GM12878 (cell line): Measurements from ENCODE around the gene MAST4. TPM values are rescaled to one million over a fixed set of nuclear protein-coding genes. Genes with fewer than 3 reads are reported as not detected.

Experiments used
- EP300 ChIP-seq, 2 experiments: fragments of 150-350 bp in 1 of 2; IDR thresholded peaks; 2 replicates each; pipeline ENCODE4 v1.6.1; 2011 to 2012; ENCODE audit warnings: low read depth in 2 of 2, low read length in 2 of 2, borderline replicate concordance in 1 of 2, improper control_type of control experiment in 1 of 2, inconsistent platforms in 1 of 2; ENCODE audit not compliant: control insufficient read depth in 1 of 2
- HDGF ChIP-seq: fragments of 450-650 bp; IDR thresholded peaks from 2 replicates; pipeline ENCODE4 v1.6.1; 2016; ENCODE audit warnings: antibody characterized with exemption
- IRF4 ChIP-seq: IDR thresholded peaks from 2 replicates; pipeline ENCODE4 v1.6.1; 2011; ENCODE audit warnings: low read depth, low read length
- MTA3 ChIP-seq: IDR thresholded peaks from 2 replicates; pipeline ENCODE4 v1.6.1; 2012; ENCODE audit warnings: low read length, inconsistent platforms, borderline replicate concordance
- PAX8 ChIP-seq: fragments of 450-650 bp; IDR thresholded peaks from 2 replicates; pipeline ENCODE4 v1.6.1; 2017; ENCODE audit warnings: mild to moderate bottlenecking, moderate library complexity
- PKNOX1 ChIP-seq: fragments of 450-650 bp; IDR thresholded peaks from 2 replicates; pipeline ENCODE4 v1.6.1; 2016; ENCODE audit warnings: mild to moderate bottlenecking
- RBBP5 ChIP-seq: fragments of 200-600 bp; sonication (generic); conservative IDR thresholded peaks from 2 replicates; pipeline ENCODE4 v1.6.1; 2016
- SRF ChIP-seq, 2 experiments: IDR thresholded peaks; 2 replicates each; pipeline ENCODE4 v1.6.1; 2011; ENCODE audit warnings: low read depth in 2 of 2, low read length in 2 of 2, mild to moderate bottlenecking in 1 of 2, moderate library complexity in 1 of 2
- TCF3 ChIP-seq: IDR thresholded peaks from 2 replicates; pipeline ENCODE4 v1.6.1; 2012; ENCODE audit warnings: low read depth, mild to moderate bottlenecking, low read length, borderline replicate concordance; ENCODE audit not compliant: insufficient read depth
- YBX1 ChIP-seq: fragments of 450-650 bp; IDR thresholded peaks from 2 replicates; pipeline ENCODE4 v1.6.1; 2016; ENCODE audit warnings: antibody characterized with exemption
- ZNF384 ChIP-seq: IDR thresholded peaks from 2 replicates; pipeline ENCODE4 v1.6.1; 2012; ENCODE audit warnings: low read depth, mild to moderate bottlenecking, low read length, improper control_type of control experiment, borderline replicate concordance
- ZSCAN29 ChIP-seq: fragments of 450-650 bp; IDR thresholded peaks from 2 replicates; pipeline ENCODE4 v1.6.1; 2017; ENCODE audit warnings: mild to moderate bottlenecking, moderate library complexity
- polyA plus RNA-seq, 11 experiments: library from polyadenylated mRNA; depleted of rRNA in 4 of 11; unstranded in 6 of 11; stranded (reverse) in 5 of 11; fragments of >200 nt; fragmentation: Nextera tagmentation in 4 of 11; fragmentation: Illumina TruSeq in 1 of 11; extraction: Ambion mirVana in 4 of 11; extraction: Trizol in 1 of 11; gene quantifications; 1 replicate in 1 of 11; 2 replicates in 10 of 11; pipeline versions ENCODE4 v1.2.1 to v1.2.3, GENCODE V29; 2011 to 2016; ENCODE audit warnings: inconsistent platforms in 2 of 11, missing spikeins in 2 of 11, low read depth in 1 of 11
- total RNA-seq, 4 experiments: library from RNA; depleted of rRNA in 3 of 4; stranded (reverse); fragments of >200 nt in 3 of 4; fragmentation: Illumina TruSeq in 1 of 4; extraction: Trizol in 1 of 4; gene quantifications; 2 replicates each; pipeline versions ENCODE4 v1.2.1 to v1.2.3, GENCODE V29; 2013 to 2021
- TF ChIP-seq, protein P1 (sequence below): fragments of 450-650 bp; IDR thresholded peaks from 2 replicates; pipeline ENCODE4 v1.6.1; 2017; ENCODE audit warnings: antibody characterized with exemption, mild to moderate bottlenecking, moderate library complexity
- TF ChIP-seq, protein P2 (sequence below): IDR thresholded peaks from 2 replicates; pipeline ENCODE4 v1.6.1; 2011; ENCODE audit warnings: borderline replicate concordance, low read depth, mild to moderate bottlenecking, moderate library complexity, mixed read lengths, low read length; ENCODE audit not compliant: insufficient read depth; ENCODE audit errors: extremely low read length
- TF ChIP-seq, protein P3 (sequence below): IDR thresholded peaks from 2 replicates; pipeline ENCODE4 v1.6.1; 2011; ENCODE audit warnings: low read depth, mild to moderate bottlenecking, low read length, moderate library complexity, borderline replicate concordance; ENCODE audit errors: extremely low read depth

The MAST4 gene
- total and polyA plus RNA-seq, 10 of the 15 experiments (the other 5 are each of a cell fraction or from before 2014, with no cell fraction given): 0.02 to 1.6 (median 0.29) TPM; not detected in 1

GRCh38 chr5:67209141-67209771 is 613.1 kb downstream of the MAST4 start (continued):
- no peak for TF ChIP-seq ZSCAN29
- TF ChIP-seq, protein P1, sequence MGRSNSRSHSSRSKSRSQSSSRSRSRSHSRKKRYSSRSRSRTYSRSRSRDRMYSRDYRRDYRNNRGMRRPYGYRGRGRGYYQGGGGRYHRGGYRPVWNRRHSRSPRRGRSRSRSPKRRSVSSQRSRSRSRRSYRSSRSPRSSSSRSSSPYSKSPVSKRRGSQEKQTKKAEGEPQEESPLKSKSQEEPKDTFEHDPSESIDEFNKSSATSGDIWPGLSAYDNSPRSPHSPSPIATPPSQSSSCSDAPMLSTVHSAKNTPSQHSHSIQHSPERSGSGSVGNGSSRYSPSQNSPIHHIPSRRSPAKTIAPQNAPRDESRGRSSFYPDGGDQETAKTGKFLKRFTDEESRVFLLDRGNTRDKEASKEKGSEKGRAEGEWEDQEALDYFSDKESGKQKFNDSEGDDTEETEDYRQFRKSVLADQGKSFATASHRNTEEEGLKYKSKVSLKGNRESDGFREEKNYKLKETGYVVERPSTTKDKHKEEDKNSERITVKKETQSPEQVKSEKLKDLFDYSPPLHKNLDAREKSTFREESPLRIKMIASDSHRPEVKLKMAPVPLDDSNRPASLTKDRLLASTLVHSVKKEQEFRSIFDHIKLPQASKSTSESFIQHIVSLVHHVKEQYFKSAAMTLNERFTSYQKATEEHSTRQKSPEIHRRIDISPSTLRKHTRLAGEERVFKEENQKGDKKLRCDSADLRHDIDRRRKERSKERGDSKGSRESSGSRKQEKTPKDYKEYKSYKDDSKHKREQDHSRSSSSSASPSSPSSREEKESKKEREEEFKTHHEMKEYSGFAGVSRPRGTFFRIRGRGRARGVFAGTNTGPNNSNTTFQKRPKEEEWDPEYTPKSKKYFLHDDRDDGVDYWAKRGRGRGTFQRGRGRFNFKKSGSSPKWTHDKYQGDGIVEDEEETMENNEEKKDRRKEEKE: no peak
- no peak for TF ChIP-seq IRF4
- TF ChIP-seq SRF (IDR thresholded peaks at IDR 0.05; ENCODE audit: low read depth in 2 of 2, low read length in 2 of 2): no peak
- no peak for TF ChIP-seq HDGF
- TF ChIP-seq MTA3: no peak
- TF ChIP-seq EP300 (IDR thresholded peaks at IDR 0.05; ENCODE audit: borderline replicate concordance in 1 of 2, control insufficient read depth in 1 of 2, low read depth in 2 of 2, low read length in 2 of 2): no peak
- no peak for TF ChIP-seq PKNOX1
- no peak for TF ChIP-seq PAX8
- no peak for TF ChIP-seq RBBP5
- TF ChIP-seq, protein P2, sequence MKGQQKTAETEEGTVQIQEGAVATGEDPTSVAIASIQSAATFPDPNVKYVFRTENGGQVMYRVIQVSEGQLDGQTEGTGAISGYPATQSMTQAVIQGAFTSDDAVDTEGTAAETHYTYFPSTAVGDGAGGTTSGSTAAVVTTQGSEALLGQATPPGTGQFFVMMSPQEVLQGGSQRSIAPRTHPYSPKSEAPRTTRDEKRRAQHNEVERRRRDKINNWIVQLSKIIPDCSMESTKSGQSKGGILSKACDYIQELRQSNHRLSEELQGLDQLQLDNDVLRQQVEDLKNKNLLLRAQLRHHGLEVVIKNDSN: no peak
- TF ChIP-seq YBX1: no peak
- TF ChIP-seq ZNF384: no peak
- TF ChIP-seq, protein P3, sequence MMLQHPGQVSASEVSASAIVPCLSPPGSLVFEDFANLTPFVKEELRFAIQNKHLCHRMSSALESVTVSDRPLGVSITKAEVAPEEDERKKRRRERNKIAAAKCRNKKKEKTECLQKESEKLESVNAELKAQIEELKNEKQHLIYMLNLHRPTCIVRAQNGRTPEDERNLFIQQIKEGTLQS: no peak
- no peak for TF ChIP-seq TCF3
